ENCODE data around the gene SDF4. TPM values are rescaled to one million over a fixed set of nuclear protein-coding genes. Genes with fewer than 3 reads are reported as not detected.

The SDF4 gene
- total and polyA plus RNA-seq, 2 experiments from 2014 or later = 45.0 to 62.6 TPM

GRCh38 chr1:1175221-1176062 is 56.4 kb downstream of the SDF4 start:
- Histone ChIP-seq H3K9me2 (ENCODE audit: insufficient read depth) (no peaks in the 10 kb centered on the region), H4K20me1 (replicated peaks; ENCODE audit: insufficient read depth) (no peaks in the 10 kb centered on the region), H3K79me2 (replicated peaks; ENCODE audit: insufficient read depth) (no peaks in the 10 kb centered on the region), H3K27me3 (ENCODE audit: insufficient read depth) (no peaks in the 10 kb centered on the region), H3K27ac (ENCODE audit: low read depth) (no peak overlapping the region), H3K4me1 (ENCODE audit: insufficient read depth) (peaks cover 13% of the 10 kb centered on the region; the same call in 1 of the 2 replicates), H2AFZ (no peak overlapping the region), H3K4me2 (no peak overlapping the region), H3K36me3 (ENCODE audit: insufficient read depth) (no peaks in the 10 kb centered on the region), H3F3A (replicated peaks; ENCODE audit: low read depth) (no peaks in the 10 kb centered on the region), H3K4me3 (no peak overlapping the region)
- Mint-ChIP-seq H3K4me3 (no peak overlapping the region), H3K9me3 (no peaks in the 10 kb centered on the region; the same call in 2 of the 3 replicates), H3K4me1 (peaks cover 22% of the 10 kb centered on the region), H3K27ac (no peak overlapping the region), H3K36me3 (ENCODE audit: low read depth) (no peaks in the 10 kb centered on the region), H3K27me3 (ENCODE audit: insufficient read depth, low read depth, poor library complexity) (peaks cover 12% of the 10 kb centered on the region)
- no peak for ATAC-seq
- DNase-seq (ENCODE audit: low spot score) = peak; percentile 0
- no peak for TF ChIP-seq POLR2AphosphoS5 (IDR thresholded peaks at IDR 0.05; ENCODE audit: low read depth)
- no peak for TF ChIP-seq ZNF114 (CRISPR knock-in tag; IDR thresholded peaks at IDR 0.05)
- no peak for TF ChIP-seq EZH2 (IDR thresholded peaks at IDR 0.05; ENCODE audit: low read depth, unreplicated experiment)
- TF ChIP-seq ZNF331 (CRISPR knock-in tag; IDR thresholded peaks at IDR 0.05; ENCODE audit: low read depth) = no peak
- no peak for TF ChIP-seq NANOG (IDR thresholded peaks at IDR 0.05; ENCODE audit: borderline replicate concordance)
- TF ChIP-seq CREB1 (CRISPR knock-in tag; IDR thresholded peaks at IDR 0.05; ENCODE audit: low read depth) = no peak
- no peak for TF ChIP-seq CTCF (conservative IDR thresholded peaks at IDR 0.05; ENCODE audit: low read depth in 2 of 2)
- no peak for TF ChIP-seq REST (IDR thresholded peaks at IDR 0.05; ENCODE audit: unreplicated experiment)
- no peak for TF ChIP-seq EZH2phosphoT487 (IDR thresholded peaks at IDR 0.05; ENCODE audit: unreplicated experiment)
- TF ChIP-seq, protein P1, sequence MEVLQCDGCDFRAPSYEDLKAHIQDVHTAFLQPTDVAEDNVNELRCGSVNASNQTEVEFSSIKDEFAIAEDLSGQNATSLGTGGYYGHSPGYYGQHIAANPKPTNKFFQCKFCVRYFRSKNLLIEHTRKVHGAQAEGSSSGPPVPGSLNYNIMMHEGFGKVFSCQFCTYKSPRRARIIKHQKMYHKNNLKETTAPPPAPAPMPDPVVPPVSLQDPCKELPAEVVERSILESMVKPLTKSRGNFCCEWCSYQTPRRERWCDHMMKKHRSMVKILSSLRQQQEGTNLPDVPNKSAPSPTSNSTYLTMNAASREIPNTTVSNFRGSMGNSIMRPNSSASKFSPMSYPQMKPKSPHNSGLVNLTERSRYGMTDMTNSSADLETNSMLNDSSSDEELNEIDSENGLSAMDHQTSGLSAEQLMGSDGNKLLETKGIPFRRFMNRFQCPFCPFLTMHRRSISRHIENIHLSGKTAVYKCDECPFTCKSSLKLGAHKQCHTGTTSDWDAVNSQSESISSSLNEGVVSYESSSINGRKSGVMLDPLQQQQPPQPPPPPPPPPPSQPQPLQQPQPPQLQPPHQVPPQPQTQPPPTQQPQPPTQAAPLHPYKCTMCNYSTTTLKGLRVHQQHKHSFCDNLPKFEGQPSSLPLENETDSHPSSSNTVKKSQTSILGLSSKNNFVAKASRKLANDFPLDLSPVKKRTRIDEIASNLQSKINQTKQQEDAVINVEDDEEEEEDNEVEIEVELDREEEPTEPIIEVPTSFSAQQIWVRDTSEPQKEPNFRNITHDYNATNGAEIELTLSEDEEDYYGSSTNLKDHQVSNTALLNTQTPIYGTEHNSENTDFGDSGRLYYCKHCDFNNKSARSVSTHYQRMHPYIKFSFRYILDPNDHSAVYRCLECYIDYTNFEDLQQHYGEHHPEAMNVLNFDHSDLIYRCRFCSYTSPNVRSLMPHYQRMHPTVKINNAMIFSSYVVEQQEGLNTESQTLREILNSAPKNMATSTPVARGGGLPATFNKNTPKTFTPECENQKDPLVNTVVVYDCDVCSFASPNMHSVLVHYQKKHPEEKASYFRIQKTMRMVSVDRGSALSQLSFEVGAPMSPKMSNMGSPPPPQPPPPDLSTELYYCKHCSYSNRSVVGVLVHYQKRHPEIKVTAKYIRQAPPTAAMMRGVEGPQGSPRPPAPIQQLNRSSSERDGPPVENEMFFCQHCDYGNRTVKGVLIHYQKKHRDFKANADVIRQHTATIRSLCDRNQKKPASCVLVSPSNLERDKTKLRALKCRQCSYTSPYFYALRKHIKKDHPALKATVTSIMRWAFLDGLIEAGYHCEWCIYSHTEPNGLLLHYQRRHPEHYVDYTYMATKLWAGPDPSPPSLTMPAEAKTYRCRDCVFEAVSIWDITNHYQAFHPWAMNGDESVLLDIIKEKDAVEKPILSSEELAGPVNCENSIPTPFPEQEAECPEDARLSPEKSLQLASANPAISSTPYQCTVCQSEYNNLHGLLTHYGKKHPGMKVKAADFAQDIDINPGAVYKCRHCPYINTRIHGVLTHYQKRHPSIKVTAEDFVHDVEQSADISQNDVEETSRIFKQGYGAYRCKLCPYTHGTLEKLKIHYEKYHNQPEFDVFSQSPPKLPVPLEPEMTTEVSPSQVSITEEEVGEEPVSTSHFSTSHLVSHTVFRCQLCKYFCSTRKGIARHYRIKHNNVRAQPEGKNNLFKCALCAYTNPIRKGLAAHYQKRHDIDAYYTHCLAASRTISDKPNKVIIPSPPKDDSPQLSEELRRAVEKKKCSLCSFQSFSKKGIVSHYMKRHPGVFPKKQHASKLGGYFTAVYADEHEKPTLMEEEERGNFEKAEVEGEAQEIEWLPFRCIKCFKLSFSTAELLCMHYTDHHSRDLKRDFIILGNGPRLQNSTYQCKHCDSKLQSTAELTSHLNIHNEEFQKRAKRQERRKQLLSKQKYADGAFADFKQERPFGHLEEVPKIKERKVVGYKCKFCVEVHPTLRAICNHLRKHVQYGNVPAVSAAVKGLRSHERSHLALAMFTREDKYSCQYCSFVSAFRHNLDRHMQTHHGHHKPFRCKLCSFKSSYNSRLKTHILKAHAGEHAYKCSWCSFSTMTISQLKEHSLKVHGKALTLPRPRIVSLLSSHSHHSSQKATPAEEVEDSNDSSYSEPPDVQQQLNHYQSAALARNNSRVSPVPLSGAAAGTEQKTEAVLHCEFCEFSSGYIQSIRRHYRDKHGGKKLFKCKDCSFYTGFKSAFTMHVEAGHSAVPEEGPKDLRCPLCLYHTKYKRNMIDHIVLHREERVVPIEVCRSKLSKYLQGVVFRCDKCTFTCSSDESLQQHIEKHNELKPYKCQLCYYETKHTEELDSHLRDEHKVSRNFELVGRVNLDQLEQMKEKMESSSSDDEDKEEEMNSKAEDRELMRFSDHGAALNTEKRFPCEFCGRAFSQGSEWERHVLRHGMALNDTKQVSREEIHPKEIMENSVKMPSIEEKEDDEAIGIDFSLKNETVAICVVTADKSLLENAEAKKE (CRISPR knock-in tag; IDR thresholded peaks at IDR 0.05) = no peak
- no peak for TF ChIP-seq STAT1 (IDR thresholded peaks at IDR 0.05; ENCODE audit: unreplicated experiment)
- no peak for TF ChIP-seq JUNB (IDR thresholded peaks at IDR 0.05; ENCODE audit: unreplicated experiment)
- TF ChIP-seq ETS1 (IDR thresholded peaks at IDR 0.05) = no peak
